ENCODE data around the gene CARNS1. TPM values are rescaled to one million over a fixed set of nuclear protein-coding genes. Genes with fewer than 3 reads are reported as not detected.
A peak's percentile ranks its signal among the peaks of the same experiment; 100 is the strongest.

CARNS1 gene
- total and polyA plus RNA-seq, 9 of the 15 experiments (the other 6 are each of a cell fraction or from before 2014, with no cell fraction given) = 0.01 to 0.18 (median 0.06) TPM; not detected in 3

DNA sequence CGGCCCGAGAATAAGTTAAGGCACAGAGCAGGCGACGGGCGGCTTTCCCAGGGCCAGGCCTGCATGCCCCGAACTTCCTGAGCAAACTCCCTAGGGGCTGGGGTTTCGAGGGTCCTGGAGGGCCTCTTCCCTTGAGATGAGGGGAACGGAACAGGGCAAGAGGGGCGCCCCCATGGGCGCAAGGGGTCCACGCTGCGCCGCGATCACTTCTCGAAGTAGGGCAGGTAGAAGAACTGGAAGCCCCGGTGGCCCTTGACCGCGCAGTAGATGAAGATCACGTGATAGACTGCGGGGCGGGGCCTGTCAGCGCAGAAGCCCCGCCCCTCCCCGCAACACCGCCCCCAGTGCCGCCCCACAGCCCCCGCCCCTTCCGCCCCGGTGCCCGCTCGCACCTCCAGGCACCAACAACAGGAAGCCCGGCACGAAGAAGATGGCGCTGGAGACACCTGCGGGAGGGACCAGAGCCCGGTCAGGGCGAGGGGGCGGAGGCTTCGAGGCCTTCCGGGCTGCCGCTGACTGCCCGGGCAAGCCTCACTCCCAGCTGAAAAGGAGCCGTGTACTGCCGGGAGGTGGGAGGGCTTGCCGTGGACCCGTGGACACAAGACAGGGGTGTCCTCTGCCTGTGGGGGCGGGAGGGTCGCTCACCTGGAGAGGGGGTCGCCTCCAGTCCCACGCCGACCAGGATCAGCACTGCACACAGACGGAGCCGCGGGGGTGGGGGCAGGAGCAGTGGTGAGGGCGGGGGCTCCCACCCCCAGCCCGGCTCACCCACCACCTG lies 49.1 kb downstream of the CARNS1 start (continued):
- TF ChIP-seq TAF7 (tag; IDR thresholded peaks at IDR 0.05) (peak; percentile 55; the same call in 1 of the 2 replicates), CREB1 (IDR thresholded peaks at IDR 0.05) (no peak), CREB1 (CRISPR knock-in tag; IDR thresholded peaks at IDR 0.05) (no peak), ID3 (CRISPR knock-in tag; IDR thresholded peaks at IDR 0.05) (no peak), ID3 (tag; IDR thresholded peaks at IDR 0.05) (no peak), ZBTB8A (IDR thresholded peaks at IDR 0.05; ENCODE audit: partially characterized antibody) (no peak), SIX5 (IDR thresholded peaks at IDR 0.05; ENCODE audit: borderline replicate concordance in 1 of 2, insufficient read depth in 1 of 2, low read depth in 1 of 2, low read length in 2 of 2) (no peak), SMAD4 (CRISPR knock-in tag; conservative IDR thresholded peaks at IDR 0.05) (no peak), KLF16 (IDR thresholded peaks at IDR 0.05) (no peak), HDGF (IDR thresholded peaks at IDR 0.05) (no peak), ZFP36 (IDR thresholded peaks at IDR 0.05; ENCODE audit: low read depth, low read length, partially characterized antibody) (no peak), NR3C1 (CRISPR knock-in tag; IDR thresholded peaks at IDR 0.05) (no peak), STAG1 (CRISPR knock-in tag; IDR thresholded peaks at IDR 0.05; ENCODE audit: borderline replicate concordance) (no peak), NCOR1 (IDR thresholded peaks at IDR 0.05) (no peak), HNRNPL (IDR thresholded peaks at IDR 0.05; ENCODE audit: low read depth, low read length) (no peak), NFE2L1 (tag; IDR thresholded peaks at IDR 0.05; ENCODE audit: borderline replicate concordance, low read depth) (no peak), JUND (IDR thresholded peaks at IDR 0.05; ENCODE audit: borderline replicate concordance, low read depth, low read length) (no peak), JUND (tag; IDR thresholded peaks at IDR 0.05; ENCODE audit: borderline replicate concordance, low read depth, low read length) (no peak), THRB (CRISPR knock-in tag; conservative IDR thresholded peaks at IDR 0.05) (no peak), MCM5 (IDR thresholded peaks at IDR 0.05; ENCODE audit: low read depth) (no peak), L3MBTL2 (IDR thresholded peaks at IDR 0.05) (peak; percentile 91)
- TF ChIP-seq, protein P1, sequence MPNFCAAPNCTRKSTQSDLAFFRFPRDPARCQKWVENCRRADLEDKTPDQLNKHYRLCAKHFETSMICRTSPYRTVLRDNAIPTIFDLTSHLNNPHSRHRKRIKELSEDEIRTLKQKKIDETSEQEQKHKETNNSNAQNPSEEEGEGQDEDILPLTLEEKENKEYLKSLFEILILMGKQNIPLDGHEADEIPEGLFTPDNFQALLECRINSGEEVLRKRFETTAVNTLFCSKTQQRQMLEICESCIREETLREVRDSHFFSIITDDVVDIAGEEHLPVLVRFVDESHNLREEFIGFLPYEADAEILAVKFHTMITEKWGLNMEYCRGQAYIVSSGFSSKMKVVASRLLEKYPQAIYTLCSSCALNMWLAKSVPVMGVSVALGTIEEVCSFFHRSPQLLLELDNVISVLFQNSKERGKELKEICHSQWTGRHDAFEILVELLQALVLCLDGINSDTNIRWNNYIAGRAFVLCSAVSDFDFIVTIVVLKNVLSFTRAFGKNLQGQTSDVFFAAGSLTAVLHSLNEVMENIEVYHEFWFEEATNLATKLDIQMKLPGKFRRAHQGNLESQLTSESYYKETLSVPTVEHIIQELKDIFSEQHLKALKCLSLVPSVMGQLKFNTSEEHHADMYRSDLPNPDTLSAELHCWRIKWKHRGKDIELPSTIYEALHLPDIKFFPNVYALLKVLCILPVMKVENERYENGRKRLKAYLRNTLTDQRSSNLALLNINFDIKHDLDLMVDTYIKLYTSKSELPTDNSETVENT (CRISPR knock-in tag; IDR thresholded peaks at IDR 0.05) = peak; percentile 58; the same call in 1 of the 2 replicates
- TF ChIP-seq, protein P2, sequence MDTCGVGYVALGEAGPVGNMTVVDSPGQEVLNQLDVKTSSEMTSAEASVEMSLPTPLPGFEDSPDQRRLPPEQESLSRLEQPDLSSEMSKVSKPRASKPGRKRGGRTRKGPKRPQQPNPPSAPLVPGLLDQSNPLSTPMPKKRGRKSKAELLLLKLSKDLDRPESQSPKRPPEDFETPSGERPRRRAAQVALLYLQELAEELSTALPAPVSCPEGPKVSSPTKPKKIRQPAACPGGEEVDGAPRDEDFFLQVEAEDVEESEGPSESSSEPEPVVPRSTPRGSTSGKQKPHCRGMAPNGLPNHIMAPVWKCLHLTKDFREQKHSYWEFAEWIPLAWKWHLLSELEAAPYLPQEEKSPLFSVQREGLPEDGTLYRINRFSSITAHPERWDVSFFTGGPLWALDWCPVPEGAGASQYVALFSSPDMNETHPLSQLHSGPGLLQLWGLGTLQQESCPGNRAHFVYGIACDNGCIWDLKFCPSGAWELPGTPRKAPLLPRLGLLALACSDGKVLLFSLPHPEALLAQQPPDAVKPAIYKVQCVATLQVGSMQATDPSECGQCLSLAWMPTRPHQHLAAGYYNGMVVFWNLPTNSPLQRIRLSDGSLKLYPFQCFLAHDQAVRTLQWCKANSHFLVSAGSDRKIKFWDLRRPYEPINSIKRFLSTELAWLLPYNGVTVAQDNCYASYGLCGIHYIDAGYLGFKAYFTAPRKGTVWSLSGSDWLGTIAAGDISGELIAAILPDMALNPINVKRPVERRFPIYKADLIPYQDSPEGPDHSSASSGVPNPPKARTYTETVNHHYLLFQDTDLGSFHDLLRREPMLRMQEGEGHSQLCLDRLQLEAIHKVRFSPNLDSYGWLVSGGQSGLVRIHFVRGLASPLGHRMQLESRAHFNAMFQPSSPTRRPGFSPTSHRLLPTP (IDR thresholded peaks at IDR 0.05; ENCODE audit: borderline replicate concordance, extremely low read depth, insufficient read length) = no peak

Measured in K562 (cell line).